Hematopoietic multipotent progenitor cell treated with erythropoietin and hydrocortisone succinate and interleukin-3 and kit ligand, for 8 days (in vitro differentiated cells): ENCODE measurements around the gene TSTD2.

Experiments
- DNase-seq: peaks from one replicate; pipeline ENCODE4 v3.0.0-alpha.2; 2015

Gene TSTD2

GRCh38 chr9:97560154-97560553 is 73.0 kb downstream of the TSTD2 start:
- DNase-seq = no peak

GRCh38 chr9:97559111-97559514 is 74.1 kb downstream of the TSTD2 start:
- DNase-seq = no peak

- DNase-seq = no peak
These were observed 74.5 kb downstream of the TSTD2 start for GRCh38 chr9:97558701-97559101.

- no peak for DNase-seq
These were observed 75.5 kb downstream of the TSTD2 start for GRCh38 chr9:97557606-97558095.

- DNase-seq = no peak
These were observed 76.2 kb downstream of the TSTD2 start for GRCh38 chr9:97556721-97557605.

- no peak for DNase-seq
These were observed 77.0 kb downstream of the TSTD2 start for GRCh38 chr9:97556036-97556720.

- DNase-seq = no peak
These were observed 78.0 kb downstream of the TSTD2 start for GRCh38 chr9:97555164-97555563.

GRCh38 chr9:97554566-97555075 is 78.5 kb downstream of the TSTD2 start:
- no peak for DNase-seq

- DNase-seq = no peak
These were observed 79.3 kb downstream of the TSTD2 start for GRCh38 chr9:97553841-97554240.

GRCh38 chr9:97553141-97553540 is 80.0 kb downstream of the TSTD2 start:
- no peak for DNase-seq

- DNase-seq = no peak
These were observed 81.9 kb downstream of the TSTD2 start for GRCh38 chr9:97551308-97551707.

- DNase-seq = no peak
These were observed 82.8 kb downstream of the TSTD2 start for GRCh38 chr9:97550386-97550785.
